Upper lobe of right lung (tissue), 1 donor: Measurements from ENCODE around the gene DGAT2L6. TPM values are rescaled to one million over a fixed set of nuclear protein-coding genes. Genes with fewer than 3 reads are reported as not detected.

Experiments
- ATAC-seq: fragments of 200-7000 bp; cut with Tn5 transposase; one replicate; pipeline ENCODE4 v1.9.1; 2020; ENCODE audit warnings: mild to moderate bottlenecking, moderate library complexity
- DNase-seq: peaks from one replicate; pipeline ENCODE4 v3.0.0-alpha.2; 2020
- H3K27ac ChIP-seq: fragments of 200-600 bp; one replicate; pipeline ENCODE4 v1.8.0; 2022
- H3K27me3 ChIP-seq: fragments of 200-600 bp; one replicate; pipeline ENCODE4 v1.8.0; 2022; ENCODE audit warnings: mild to moderate bottlenecking
- H3K36me3 ChIP-seq: fragments of 200-600 bp; one replicate; pipeline ENCODE4 v1.8.0; 2022
- H3K4me1 ChIP-seq: fragments of 200-600 bp; one replicate; pipeline ENCODE4 v1.8.0; 2022
- H3K4me3 ChIP-seq: fragments of 200-600 bp; one replicate; pipeline ENCODE4 v1.8.0; 2022; ENCODE audit warnings: mild to moderate bottlenecking
- H3K9me3 ChIP-seq: fragments of 200-600 bp; one replicate; pipeline ENCODE4 v1.8.0; 2022
- CTCF ChIP-seq: fragments of 200-600 bp; IDR thresholded peaks from one replicate; pipeline ENCODE4 v1.8.0; 2022; ENCODE audit warnings: antibody characterized with exemption
- intact Hi-C: fragments of 100-400 bp; cut with DNase I; formaldehyde crosslinking; loops from one replicate; pipeline ENCODE4 v1.11.0; 2022
- total RNA-seq: library from RNA; stranded (reverse); fragmentation: NEBNext Ultra II Directional; extraction: Animal tissue kit (Norgen Biotek cat#: 25700); gene quantifications from one replicate; pipeline ENCODE4 v1.2.1, GENCODE V29; 2021
- donor health status: DM: no; HTN: yes; CAD: no; lungs with severe emphysema.

The DGAT2L6 gene
- total RNA-seq, 1 donor from 2014 or later = not detected

- no peaks in the 10 kb centered on the region for H3K27me3 ChIP-seq
- H3K27ac ChIP-seq = peak within 1 kb of the TSS; percentile 87
- intact Hi-C loops = no loop called here
- TF ChIP-seq CTCF = peak; percentile 48
- H3K36me3 ChIP-seq = peaks cover 9% of the 10 kb centered on the region
- peak; percentile 95 for ATAC-seq
- no peaks in the 10 kb centered on the region for H3K9me3 ChIP-seq
- peak; percentile 89 for DNase-seq
- H3K4me3 ChIP-seq = peak within 1 kb of the TSS; percentile 68
- peaks cover 3% of the 10 kb centered on the region for H3K4me1 ChIP-seq
These were observed 43.8 kb upstream of the DGAT2L6 start, which contains the start of gene IGBP1 for GRCh38 chrX:70133303-70134115. TSS of gene IGBP1 (plus strand) at chrX:70133447. CDS start at chrX:70133948, 501 bp downstream.

GRCh38 chrX:70134116-70134477, 43.2 kb upstream of the DGAT2L6 start:
- DNase-seq = no peak
- Histone ChIP-seq H3K27ac (peak overlapping the region; percentile 87), H3K4me1 (peaks cover 3% of the 10 kb centered on the region), H3K9me3 (no peaks in the 10 kb centered on the region), H3K4me3 (peak overlapping the region; percentile 68), H3K36me3 (peaks cover 9% of the 10 kb centered on the region), H3K27me3 (no peaks in the 10 kb centered on the region)
- TF ChIP-seq CTCF = no peak
- intact Hi-C loops = no loop called here
- ATAC-seq = peak; percentile 30

- H3K36me3 ChIP-seq = peaks cover 9% of the 10 kb centered on the region
- intact Hi-C loops = no loop called here
- peaks cover 3% of the 10 kb centered on the region for H3K4me1 ChIP-seq
- ATAC-seq = no peak
- TF ChIP-seq CTCF = no peak
- H3K9me3 ChIP-seq = no peaks in the 10 kb centered on the region
- H3K4me3 ChIP-seq = no peak overlapping the region
- no peak for DNase-seq
- no peak overlapping the region for H3K27ac ChIP-seq
- no peaks in the 10 kb centered on the region for H3K27me3 ChIP-seq
These were observed 38.7 kb upstream of the DGAT2L6 start for GRCh38 chrX:70138622-70139021.

GRCh38 chrX:70139736-70140135, 37.5 kb upstream of the DGAT2L6 start:
- H3K27ac ChIP-seq = no peak overlapping the region
- TF ChIP-seq CTCF = no peak
- DNase-seq (no peak), ATAC-seq (no peak)
- intact Hi-C loops = no loop called here
- peaks cover 9% of the 10 kb centered on the region for H3K36me3 ChIP-seq
- H3K4me3 ChIP-seq = no peak overlapping the region
- H3K9me3 ChIP-seq = no peaks in the 10 kb centered on the region
- peaks cover 3% of the 10 kb centered on the region for H3K4me1 ChIP-seq
- H3K27me3 ChIP-seq = no peaks in the 10 kb centered on the region

GRCh38 chrX:70141373-70141772, 35.9 kb upstream of the DGAT2L6 start:
- ATAC-seq (no peak), DNase-seq (no peak)
- peaks cover under 1% of the 10 kb centered on the region for H3K36me3 ChIP-seq
- H3K4me1 ChIP-seq = no peaks in the 10 kb centered on the region
- no peaks in the 10 kb centered on the region for H3K9me3 ChIP-seq
- no peak for TF ChIP-seq CTCF
- H3K4me3 ChIP-seq = no peak overlapping the region
- no peaks in the 10 kb centered on the region for H3K27me3 ChIP-seq
- no peak overlapping the region for H3K27ac ChIP-seq
- intact Hi-C loops = no loop called here
